Sigmoid colon (tissue), 4 donors: ENCODE data around the gene ZNF446.

ENCODE experiments used
- CTCF ChIP-seq, 4 experiments: fragments of 450-650 bp in 3 of 4; fragments of 200-600 bp in 1 of 4; IDR thresholded peaks; one replicate each; pipeline ENCODE4 v1.5.1; 2016 to 2019; ENCODE audit warnings: antibody characterized with exemption in 4 of 4, mild to moderate bottlenecking in 3 of 4, moderate library complexity in 2 of 4
- EP300 ChIP-seq, 4 donors: sonication (generic); formaldehyde crosslinking; IDR thresholded peaks; one replicate each; pipeline ENCODE4 v1.6.1; 2017; ENCODE audit warnings: antibody characterized with exemption in 4 of 4
- POLR2A ChIP-seq, 2 donors: fragments of 450-650 bp; IDR thresholded peaks; one replicate each; pipeline ENCODE4 v1.6.1; 2016; ENCODE audit warnings: antibody characterized with exemption in 2 of 2, mild to moderate bottlenecking in 2 of 2, moderate library complexity in 2 of 2
- POLR2AphosphoS5 ChIP-seq, 4 donors: sonication (generic); formaldehyde crosslinking; IDR thresholded peaks; one replicate each; pipeline ENCODE4 v1.6.1; 2017; ENCODE audit warnings: antibody characterized with exemption in 4 of 4

- no peak for TF ChIP-seq CTCF (IDR thresholded peaks at IDR 0.05)
- peak; percentile 58 to 84 (median 76) for TF ChIP-seq POLR2AphosphoS5 (IDR thresholded peaks at IDR 0.05)
- TF ChIP-seq POLR2A (IDR thresholded peaks at IDR 0.05): peak in 1 of 2 donors; percentile 33
- TF ChIP-seq EP300 (IDR thresholded peaks at IDR 0.05): no peak
These were observed 24.6 kb upstream of the ZNF446 start, which contains the start of gene ZNF324B for GRCh38 chr19:58451358-58452101.
